ENCODE results near the gene C3orf85.

The C3orf85 gene

DNA sequence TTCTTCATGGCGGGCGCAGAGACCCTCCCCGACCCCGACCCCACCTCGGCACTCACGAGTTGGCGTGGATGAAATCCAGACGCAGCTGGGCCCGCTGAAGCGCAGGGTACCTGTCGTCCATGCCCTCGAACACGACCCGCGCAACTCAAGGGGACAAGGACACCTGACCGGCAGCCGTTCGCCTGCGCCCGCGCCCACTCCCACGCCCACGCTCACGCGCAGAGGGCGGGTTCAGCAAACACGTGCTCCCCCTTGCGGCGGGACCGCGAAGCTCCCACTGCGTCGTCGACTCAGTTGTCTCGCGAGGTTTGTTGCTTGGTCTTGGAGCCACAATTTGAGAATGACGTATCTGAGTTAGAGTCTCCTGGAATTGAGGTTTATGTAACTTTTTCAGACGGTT, 18.6 kb upstream of the C3orf85 start, which contains the start of gene MORC1:
Gene MORC1, minus strand, starts transcription at position 196 of the 400 bp plus-strand sequence. Its CDS starts 75 bp downstream, at position 121.
- no peaks in the 10 kb centered on the region for H3K4me1 ChIP-seq (ENCODE audit: control insufficient read depth in 1 of 2, insufficient read depth in 1 of 2, low read depth in 1 of 2, low read length in 1 of 2)
- no peak within 1 kb of the TSS for H3K4me3 ChIP-seq (ENCODE audit: low read depth in 1 of 2, low read length in 1 of 2)
- no peak within 1 kb of the TSS for H3K27ac ChIP-seq
- H3K36me3 ChIP-seq: no peaks in the 10 kb centered on the region
- no peaks in the 10 kb centered on the region for H3K27me3 ChIP-seq
- TF ChIP-seq, protein P1, sequence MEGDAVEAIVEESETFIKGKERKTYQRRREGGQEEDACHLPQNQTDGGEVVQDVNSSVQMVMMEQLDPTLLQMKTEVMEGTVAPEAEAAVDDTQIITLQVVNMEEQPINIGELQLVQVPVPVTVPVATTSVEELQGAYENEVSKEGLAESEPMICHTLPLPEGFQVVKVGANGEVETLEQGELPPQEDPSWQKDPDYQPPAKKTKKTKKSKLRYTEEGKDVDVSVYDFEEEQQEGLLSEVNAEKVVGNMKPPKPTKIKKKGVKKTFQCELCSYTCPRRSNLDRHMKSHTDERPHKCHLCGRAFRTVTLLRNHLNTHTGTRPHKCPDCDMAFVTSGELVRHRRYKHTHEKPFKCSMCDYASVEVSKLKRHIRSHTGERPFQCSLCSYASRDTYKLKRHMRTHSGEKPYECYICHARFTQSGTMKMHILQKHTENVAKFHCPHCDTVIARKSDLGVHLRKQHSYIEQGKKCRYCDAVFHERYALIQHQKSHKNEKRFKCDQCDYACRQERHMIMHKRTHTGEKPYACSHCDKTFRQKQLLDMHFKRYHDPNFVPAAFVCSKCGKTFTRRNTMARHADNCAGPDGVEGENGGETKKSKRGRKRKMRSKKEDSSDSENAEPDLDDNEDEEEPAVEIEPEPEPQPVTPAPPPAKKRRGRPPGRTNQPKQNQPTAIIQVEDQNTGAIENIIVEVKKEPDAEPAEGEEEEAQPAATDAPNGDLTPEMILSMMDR (IDR thresholded peaks at IDR 0.05): no peak
- no peaks in the 10 kb centered on the region for H3K9me3 ChIP-seq

DNA sequence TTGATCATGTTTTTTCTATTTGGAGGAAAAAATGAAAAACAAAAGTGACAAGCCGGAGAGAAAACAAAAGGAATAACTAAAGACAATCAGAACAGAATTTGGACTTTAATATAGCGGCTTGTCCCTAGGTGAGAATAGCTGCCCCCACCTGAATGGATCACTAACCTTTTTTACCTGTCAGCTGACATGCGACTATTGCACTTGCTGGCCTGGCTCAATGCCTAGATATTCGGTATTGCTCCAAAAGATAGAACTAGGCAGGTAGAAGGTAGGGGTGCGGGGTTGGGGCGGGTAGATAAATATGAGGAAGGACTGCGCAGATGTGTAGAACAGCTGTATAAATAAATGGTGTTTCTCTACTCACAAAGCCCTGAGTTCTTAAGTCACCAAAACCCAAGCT, 17.9 kb upstream of the C3orf85 start:
- Histone ChIP-seq H3K27ac (no peak overlapping the region), H3K36me3 (no peaks in the 10 kb centered on the region), H3K4me1 (ENCODE audit: control insufficient read depth in 1 of 2, insufficient read depth in 1 of 2, low read depth in 1 of 2, low read length in 1 of 2) (no peaks in the 10 kb centered on the region), H3K27me3 (no peaks in the 10 kb centered on the region), H3K9me3 (no peaks in the 10 kb centered on the region), H3K4me3 (ENCODE audit: low read depth in 1 of 2, low read length in 1 of 2) (no peak overlapping the region)
- TF ChIP-seq, protein P1 (IDR thresholded peaks at IDR 0.05): no peak

DNA sequence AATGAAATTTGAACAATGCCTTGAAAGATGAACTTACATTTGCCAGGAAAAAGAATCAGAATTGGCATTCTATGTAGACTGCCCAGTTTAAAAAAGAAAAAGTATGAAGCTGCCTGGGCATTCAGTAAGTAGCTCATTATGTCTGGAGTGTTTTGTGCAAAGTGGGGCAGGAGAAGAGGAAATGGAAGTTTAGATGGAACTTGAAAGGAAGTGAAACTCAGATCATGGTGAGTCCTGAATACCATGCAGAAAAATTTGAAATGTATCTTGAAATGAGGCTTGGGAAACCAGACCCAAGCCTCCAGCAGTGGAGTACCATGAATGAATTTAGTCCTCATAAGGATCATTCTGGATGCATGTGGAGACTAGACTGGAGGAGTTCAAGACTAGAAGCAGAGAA, 13.8 kb upstream of the C3orf85 start:
- H3K36me3 ChIP-seq: no peaks in the 10 kb centered on the region
- H3K27ac ChIP-seq: no peak overlapping the region
- no peaks in the 10 kb centered on the region for H3K9me3 ChIP-seq
- no peaks in the 10 kb centered on the region for H3K27me3 ChIP-seq
- no peaks in the 10 kb centered on the region for H3K4me1 ChIP-seq (ENCODE audit: control insufficient read depth in 1 of 2, insufficient read depth in 1 of 2, low read depth in 1 of 2, low read length in 1 of 2)
- no peak overlapping the region for H3K4me3 ChIP-seq (ENCODE audit: low read depth in 1 of 2, low read length in 1 of 2)
- TF ChIP-seq, protein P1 (IDR thresholded peaks at IDR 0.05): no peak

GRCh38 chr3:109125902-109126301, 10.6 kb upstream of the C3orf85 start:
- H3K27me3 ChIP-seq: no peaks in the 10 kb centered on the region
- TF ChIP-seq, protein P1 (IDR thresholded peaks at IDR 0.05): no peak
- H3K4me3 ChIP-seq (ENCODE audit: low read depth in 1 of 2, low read length in 1 of 2): no peak overlapping the region
- no peak overlapping the region for H3K27ac ChIP-seq
- no peaks in the 10 kb centered on the region for H3K36me3 ChIP-seq
- H3K4me1 ChIP-seq (ENCODE audit: control insufficient read depth in 1 of 2, insufficient read depth in 1 of 2, low read depth in 1 of 2, low read length in 1 of 2): no peaks in the 10 kb centered on the region
- H3K9me3 ChIP-seq: no peaks in the 10 kb centered on the region

GRCh38 chr3:109127553-109127952, 9.0 kb upstream of the C3orf85 start:
- H3K27ac ChIP-seq: no peak overlapping the region
- no peaks in the 10 kb centered on the region for H3K36me3 ChIP-seq
- TF ChIP-seq, protein P1 (IDR thresholded peaks at IDR 0.05): no peak
- no peaks in the 10 kb centered on the region for H3K9me3 ChIP-seq
- no peaks in the 10 kb centered on the region for H3K4me1 ChIP-seq (ENCODE audit: control insufficient read depth in 1 of 2, insufficient read depth in 1 of 2, low read depth in 1 of 2, low read length in 1 of 2)
- no peaks in the 10 kb centered on the region for H3K27me3 ChIP-seq
- H3K4me3 ChIP-seq (ENCODE audit: low read depth in 1 of 2, low read length in 1 of 2): no peak overlapping the region

DNA sequence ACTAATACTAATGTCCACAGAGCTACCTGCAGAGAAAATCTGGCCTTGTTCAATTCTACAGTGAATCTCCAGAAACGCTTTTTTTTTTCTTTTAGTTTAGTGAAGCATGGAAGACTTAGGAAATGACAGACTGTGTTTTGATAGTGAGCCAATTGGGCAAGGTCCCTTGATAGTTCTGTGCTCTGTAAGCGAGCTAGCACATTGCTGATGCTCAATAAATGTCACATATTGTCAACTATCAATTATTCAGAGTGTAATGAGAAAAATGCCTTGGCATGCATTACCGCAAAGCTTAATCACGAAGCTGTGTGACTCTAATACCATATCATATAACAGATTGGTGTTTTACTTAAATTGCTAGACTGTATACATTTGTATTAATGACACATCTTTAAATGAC, 5.2 kb upstream of the C3orf85 start:
- no peaks in the 10 kb centered on the region for H3K9me3 ChIP-seq
- no peak overlapping the region for H3K27ac ChIP-seq
- no peak overlapping the region for H3K4me3 ChIP-seq (ENCODE audit: low read depth in 1 of 2, low read length in 1 of 2)
- no peaks in the 10 kb centered on the region for H3K27me3 ChIP-seq
- no peaks in the 10 kb centered on the region for H3K36me3 ChIP-seq
- no peaks in the 10 kb centered on the region for H3K4me1 ChIP-seq (ENCODE audit: control insufficient read depth in 1 of 2, insufficient read depth in 1 of 2, low read depth in 1 of 2, low read length in 1 of 2)
- TF ChIP-seq, protein P1 (IDR thresholded peaks at IDR 0.05): no peak
